ENCODE data around the gene TMTC3. TPM values are rescaled to one million over a fixed set of nuclear protein-coding genes. Genes with fewer than 3 reads are reported as not detected.

TMTC3 gene
- total and polyA plus RNA-seq, 7 donors: 0.46 to 22.2 (median 14.4) TPM

- no peaks in the 10 kb centered on the region for H3K36me3 ChIP-seq
- H3K27ac ChIP-seq: no peak overlapping the region
- no peak for TF ChIP-seq POLR2AphosphoS5 (IDR thresholded peaks at IDR 0.05)
- H3K27me3 ChIP-seq: no peaks in the 10 kb centered on the region
- peaks cover 0 to 33% (median 16%) of the 10 kb centered on the region in 4 donors for H3K4me1 ChIP-seq
- intact Hi-C loops (cut with DNase I): loop anchor here (5.0 to 10.0 kb wide), 6 partner anchors 108 to 1380 kb away; partner anchors contain the start of genes DUSP6, GALNT4 and POC1B
- 39 to 80% methylated on average over 3 of the region's 3 CpGs for WGBS, 2 donors
- no peaks in the 10 kb centered on the region for H3K9me3 ChIP-seq
- no peak overlapping the region for H3K4me3 ChIP-seq
- DNase-seq: no peak
These were observed 2.7 kb downstream of the TMTC3 start for GRCh38 chr12:88144546-88145468.

DNA sequence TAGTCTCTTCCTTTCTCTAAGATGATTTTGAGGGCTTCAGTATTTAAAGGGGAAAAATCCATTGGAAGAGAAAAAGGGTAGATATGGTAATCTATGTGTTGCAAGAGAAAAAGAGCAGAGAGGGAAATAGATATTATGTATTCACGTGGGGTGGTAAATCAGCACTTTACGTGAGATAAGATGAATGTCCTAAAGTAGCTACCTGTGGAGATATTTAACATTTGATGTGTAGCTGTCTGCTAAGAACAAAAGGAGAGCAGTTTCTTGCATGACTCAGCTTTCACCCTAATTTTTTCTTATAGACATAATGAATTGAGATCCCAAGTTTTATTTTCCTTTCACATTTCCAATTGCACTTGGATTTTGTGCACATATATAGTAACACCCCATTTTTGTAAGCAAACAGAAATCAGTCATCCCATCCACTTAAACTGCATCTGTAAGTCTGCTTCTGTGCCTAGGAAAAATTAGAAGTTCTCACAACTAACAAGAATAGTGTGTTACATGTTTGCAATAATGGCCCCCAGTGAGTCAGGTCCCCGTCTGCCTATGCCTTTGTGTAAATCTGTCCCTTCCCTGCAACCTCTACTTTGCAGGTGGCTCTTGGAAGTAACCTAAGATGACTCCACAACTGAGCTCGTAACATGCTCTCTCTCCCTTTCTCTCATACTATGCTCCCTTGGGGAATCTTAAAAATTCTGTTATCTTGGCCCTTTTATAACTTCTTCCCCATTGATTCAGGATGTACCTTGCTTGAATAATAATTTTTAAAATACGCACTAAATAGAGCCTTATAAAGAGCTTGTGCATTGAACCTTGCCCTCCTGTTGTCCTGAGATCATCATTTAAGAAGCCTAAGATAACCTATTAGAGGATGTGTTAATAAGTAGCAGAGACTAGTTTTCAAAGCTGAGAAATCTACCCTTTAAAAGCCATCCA, 3.7 kb downstream of the TMTC3 start:
- TF ChIP-seq POLR2AphosphoS5 (IDR thresholded peaks at IDR 0.05) (no peak), EP300 (IDR thresholded peaks at IDR 0.05) (no peak), CTCF (IDR thresholded peaks at IDR 0.05) (no peak), POLR2A (IDR thresholded peaks at IDR 0.05) (no peak)
- DNase-seq: no peak
- Histone ChIP-seq H3K4me3 (no peak overlapping the region), H3K4me1 (peaks cover 0 to 32% (median 16%) of the 10 kb centered on the region in 4 donors), H3K27me3 (no peaks in the 10 kb centered on the region), H3K27ac (no peak overlapping the region), H3K36me3 (peaks cover 0 to 4% (median 0%) of the 10 kb centered on the region in 4 donors), H3K9me3 (no peaks in the 10 kb centered on the region)
- WGBS, 2 donors: 82 to 91% methylated on average over 5 of the region's 5 CpGs
- intact Hi-C loops (cut with DNase I): loop anchor here (10.0 kb wide), 3 partner anchors 349 to 1379 kb away; partner anchors contain the start of genes DUSP6, GALNT4 and POC1B

- intact Hi-C loops (cut with DNase I): loop anchor here (10.0 kb wide), 1 partner anchor 95 kb away; no protein-coding TSS in a partner anchor
- no peak for DNase-seq
- H3K4me3 ChIP-seq: no peak overlapping the region
- H3K9me3 ChIP-seq: no peaks in the 10 kb centered on the region
- H3K36me3 ChIP-seq: peaks cover 0 to 4% (median 0%) of the 10 kb centered on the region in 4 donors
- 95 to 97% methylated on average over 2 of the region's 2 CpGs for WGBS, 2 donors
- TF ChIP-seq POLR2A (IDR thresholded peaks at IDR 0.05) (no peak), EP300 (IDR thresholded peaks at IDR 0.05) (no peak), CTCF (IDR thresholded peaks at IDR 0.05) (no peak), POLR2AphosphoS5 (IDR thresholded peaks at IDR 0.05) (no peak)
- H3K27ac ChIP-seq: no peak overlapping the region
- H3K4me1 ChIP-seq: peaks cover 0 to 19% (median 5%) of the 10 kb centered on the region in 4 donors
- H3K27me3 ChIP-seq: no peaks in the 10 kb centered on the region
These were observed 8.0 kb downstream of the TMTC3 start for GRCh38 chr12:88150063-88150462.

DNA sequence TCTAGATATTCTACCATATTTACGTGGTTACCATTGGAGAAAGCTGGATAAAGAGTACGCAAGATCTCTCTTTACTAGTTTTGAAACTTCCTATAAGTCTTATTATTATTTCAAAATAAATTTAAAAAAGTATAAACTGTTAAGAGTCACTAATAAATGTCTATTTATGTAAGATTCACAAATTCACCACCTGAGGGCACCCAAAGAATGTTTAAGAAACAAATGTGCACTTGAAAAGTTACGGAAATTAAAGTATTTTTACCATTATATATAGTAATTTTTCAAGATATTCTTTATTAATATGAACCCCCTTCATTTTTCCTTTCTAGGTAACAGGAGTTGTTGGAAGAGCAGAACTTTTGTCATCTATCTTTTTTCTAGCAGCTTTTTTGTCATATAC, 11.9 kb downstream of the TMTC3 start:
- peaks cover 0 to 14% (median 5%) of the 10 kb centered on the region in 4 donors for H3K4me1 ChIP-seq
- WGBS, 2 donors: 82 to 92% methylated on average over 3 of the region's 3 CpGs
- no peak for DNase-seq
- TF ChIP-seq CTCF (IDR thresholded peaks at IDR 0.05) (peak in 3 of 4 experiments; percentile 27 to 40 (median 30)), EP300 (IDR thresholded peaks at IDR 0.05) (no peak)
- no peaks in the 10 kb centered on the region for H3K9me3 ChIP-seq
- no peaks in the 10 kb centered on the region for H3K27me3 ChIP-seq
- H3K4me3 ChIP-seq: no peak overlapping the region
- intact Hi-C loops (cut with DNase I): loop anchor here (10.0 kb wide), 1 partner anchor 91 kb away; no protein-coding TSS in a partner anchor
- H3K36me3 ChIP-seq: peaks cover 0 to 4% (median 0%) of the 10 kb centered on the region in 4 donors
- H3K27ac ChIP-seq: no peak overlapping the region
